Endothelial cell (in vitro differentiated cells): ENCODE measurements around the gene IRAK1. TPM values are rescaled to one million over a fixed set of nuclear protein-coding genes. Genes with fewer than 3 reads are reported as not detected.

Experiments used
- DNase-seq: peaks from one replicate; pipeline ENCODE4 v3.0.0; 2021; ENCODE audit warnings: low spot score
- H3K27ac Mint-ChIP-seq: one replicate; pipeline ENCODE4 v1.8.0; 2021; ENCODE audit warnings: mixed read lengths, inconsistent platforms; ENCODE audit not compliant: unreplicated experiment
- H3K27me3 Mint-ChIP-seq: one replicate; pipeline ENCODE4 v1.8.0; 2021; ENCODE audit warnings: mild to moderate bottlenecking, moderate library complexity, mixed read lengths, inconsistent platforms; ENCODE audit not compliant: unreplicated experiment
- H3K36me3 Mint-ChIP-seq: one replicate; pipeline ENCODE4 v1.8.0; 2021; ENCODE audit warnings: mild to moderate bottlenecking, low read depth, mixed read lengths, inconsistent platforms; ENCODE audit not compliant: unreplicated experiment
- H3K4me1 Mint-ChIP-seq: one replicate; pipeline ENCODE4 v1.8.0; 2021; ENCODE audit warnings: mild to moderate bottlenecking, mixed read lengths, inconsistent platforms; ENCODE audit not compliant: unreplicated experiment
- H3K4me3 Mint-ChIP-seq: one replicate; pipeline ENCODE4 v1.8.0; 2021; ENCODE audit warnings: mild to moderate bottlenecking, mixed read lengths, inconsistent platforms; ENCODE audit not compliant: unreplicated experiment
- H3K9me3 Mint-ChIP-seq: one replicate; pipeline ENCODE4 v1.8.0; 2021; ENCODE audit warnings: mixed read lengths, inconsistent platforms; ENCODE audit not compliant: unreplicated experiment
- total RNA-seq: library from RNA; stranded (reverse); fragmentation: NEBNext Ultra II Directional; extraction: Animal tissue kit (Norgen Biotek cat#: 25700); gene quantifications from one replicate; pipeline ENCODE4 v1.2.1, GENCODE V29; 2021; ENCODE audit not compliant: unreplicated experiment
- TF ChIP-seq, protein P1 (sequence below): fragments of 200-600 bp; sonication (generic); IDR thresholded peaks from one replicate; pipeline ENCODE4 v1.5.0; 2021; ENCODE audit warnings: antibody characterized with exemption; ENCODE audit not compliant: unreplicated experiment

IRAK1 gene
- total RNA-seq, 1 donor from 2014 or later, result 89.9 TPM

DNA sequence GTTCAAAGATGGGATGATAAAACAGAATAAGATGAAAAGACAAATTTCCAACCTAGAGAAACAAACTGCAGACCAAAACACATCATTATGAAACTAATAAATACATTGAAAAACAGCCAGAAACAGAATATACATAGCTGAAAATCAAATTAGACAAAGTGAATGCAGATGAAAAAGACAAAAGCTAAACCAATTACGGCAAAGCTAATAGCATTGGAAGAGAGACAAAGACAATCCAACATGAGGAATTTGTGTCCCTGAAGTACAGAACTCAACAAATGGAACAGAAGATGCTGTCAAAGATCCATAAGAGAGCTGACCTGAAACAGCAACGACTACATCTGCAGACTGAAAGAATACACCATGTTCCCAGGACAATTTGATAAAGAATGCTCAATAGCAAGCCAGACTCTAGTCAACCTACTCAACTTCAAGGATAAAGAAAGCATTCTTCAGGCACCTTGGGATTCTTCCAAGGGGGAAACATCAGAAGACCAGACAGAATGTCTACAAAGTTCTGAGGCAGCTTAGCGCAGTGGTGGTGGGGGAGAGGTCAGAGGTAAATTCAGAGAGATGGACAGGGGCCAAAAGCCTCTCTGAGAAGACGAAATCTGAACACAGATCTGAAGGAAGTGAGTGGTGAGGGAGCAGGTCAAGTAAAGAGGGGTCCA, 27.4 kb upstream of the IRAK1 start:
- no peak for DNase-seq
- TF ChIP-seq, protein P1, sequence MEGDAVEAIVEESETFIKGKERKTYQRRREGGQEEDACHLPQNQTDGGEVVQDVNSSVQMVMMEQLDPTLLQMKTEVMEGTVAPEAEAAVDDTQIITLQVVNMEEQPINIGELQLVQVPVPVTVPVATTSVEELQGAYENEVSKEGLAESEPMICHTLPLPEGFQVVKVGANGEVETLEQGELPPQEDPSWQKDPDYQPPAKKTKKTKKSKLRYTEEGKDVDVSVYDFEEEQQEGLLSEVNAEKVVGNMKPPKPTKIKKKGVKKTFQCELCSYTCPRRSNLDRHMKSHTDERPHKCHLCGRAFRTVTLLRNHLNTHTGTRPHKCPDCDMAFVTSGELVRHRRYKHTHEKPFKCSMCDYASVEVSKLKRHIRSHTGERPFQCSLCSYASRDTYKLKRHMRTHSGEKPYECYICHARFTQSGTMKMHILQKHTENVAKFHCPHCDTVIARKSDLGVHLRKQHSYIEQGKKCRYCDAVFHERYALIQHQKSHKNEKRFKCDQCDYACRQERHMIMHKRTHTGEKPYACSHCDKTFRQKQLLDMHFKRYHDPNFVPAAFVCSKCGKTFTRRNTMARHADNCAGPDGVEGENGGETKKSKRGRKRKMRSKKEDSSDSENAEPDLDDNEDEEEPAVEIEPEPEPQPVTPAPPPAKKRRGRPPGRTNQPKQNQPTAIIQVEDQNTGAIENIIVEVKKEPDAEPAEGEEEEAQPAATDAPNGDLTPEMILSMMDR, result no peak
- H3K36me3 Mint-ChIP-seq, result peaks cover 23% of the 10 kb centered on the region
- H3K27me3 Mint-ChIP-seq, result peaks cover 13% of the 10 kb centered on the region
- H3K9me3 Mint-ChIP-seq, result no peaks in the 10 kb centered on the region
- peaks cover 24% of the 10 kb centered on the region for H3K4me1 Mint-ChIP-seq
- H3K4me3 Mint-ChIP-seq, result peak overlapping the region; percentile 81
- peak overlapping the region; percentile 7 for H3K27ac Mint-ChIP-seq

DNA sequence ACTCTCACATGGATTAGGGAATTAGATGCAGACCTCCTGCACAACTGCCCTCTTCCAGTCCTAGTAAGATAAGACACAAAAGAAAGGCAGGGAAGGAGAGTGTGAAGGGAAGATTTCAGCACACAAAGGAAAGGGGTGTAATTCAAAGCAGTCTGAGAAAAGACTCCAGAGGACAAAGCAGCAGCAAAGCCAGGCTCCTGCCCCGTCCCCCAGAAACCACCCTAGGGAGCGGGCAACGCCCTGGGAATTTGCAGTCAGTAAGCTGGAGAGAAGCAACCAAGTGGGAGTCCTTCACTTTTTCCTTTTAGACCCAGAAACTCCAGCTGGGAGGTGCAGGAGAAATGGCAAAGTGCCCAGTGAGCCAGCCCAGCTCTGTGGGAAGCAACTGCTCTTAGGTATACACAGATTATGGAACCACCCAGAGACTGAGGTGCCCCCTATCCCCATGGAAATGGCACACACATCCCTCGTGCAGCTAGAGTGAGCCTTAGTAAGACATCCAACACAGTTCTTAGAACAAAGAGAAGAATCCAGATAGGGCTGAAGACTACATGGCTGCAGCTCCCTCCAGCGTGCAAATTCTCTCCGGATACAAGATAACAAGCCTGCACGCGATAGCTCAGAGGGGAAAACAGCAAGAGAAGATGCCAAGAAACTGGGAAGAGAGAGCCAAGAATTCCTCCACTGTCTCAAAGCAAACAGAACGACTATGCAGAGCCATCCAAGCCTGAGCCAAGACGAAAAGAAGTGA, 26.5 kb upstream of the IRAK1 start:
- no peak for DNase-seq
- Mint-ChIP-seq H3K9me3 (no peaks in the 10 kb centered on the region), H3K36me3 (peaks cover 23% of the 10 kb centered on the region), H3K4me3 (peak overlapping the region; percentile 42), H3K4me1 (peaks cover 30% of the 10 kb centered on the region), H3K27me3 (peaks cover 13% of the 10 kb centered on the region), H3K27ac (no peak overlapping the region)
- TF ChIP-seq, protein P1, result no peak

DNA sequence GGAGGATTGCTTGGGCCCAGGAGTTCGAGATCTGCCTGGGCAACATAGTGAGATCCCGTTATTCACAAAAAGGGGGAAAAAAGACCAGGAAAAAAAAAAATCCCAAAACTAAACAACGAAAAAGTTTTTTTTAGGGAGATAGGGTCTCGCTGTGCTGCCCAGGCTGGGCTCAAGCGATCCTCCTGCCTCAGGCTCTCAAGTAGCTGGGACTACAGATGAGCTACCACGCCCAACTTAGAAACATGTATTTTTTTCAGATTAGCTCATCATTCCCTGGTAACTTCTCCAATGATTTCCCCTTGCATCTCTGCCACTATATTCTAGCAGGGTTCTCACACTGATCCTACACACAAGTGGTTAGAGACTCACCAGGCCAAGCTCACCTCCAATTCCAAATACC, 24.4 kb upstream of the IRAK1 start:
- TF ChIP-seq, protein P1, result no peak
- no peak overlapping the region for H3K27ac Mint-ChIP-seq
- peaks cover 21% of the 10 kb centered on the region for H3K4me1 Mint-ChIP-seq

DNA sequence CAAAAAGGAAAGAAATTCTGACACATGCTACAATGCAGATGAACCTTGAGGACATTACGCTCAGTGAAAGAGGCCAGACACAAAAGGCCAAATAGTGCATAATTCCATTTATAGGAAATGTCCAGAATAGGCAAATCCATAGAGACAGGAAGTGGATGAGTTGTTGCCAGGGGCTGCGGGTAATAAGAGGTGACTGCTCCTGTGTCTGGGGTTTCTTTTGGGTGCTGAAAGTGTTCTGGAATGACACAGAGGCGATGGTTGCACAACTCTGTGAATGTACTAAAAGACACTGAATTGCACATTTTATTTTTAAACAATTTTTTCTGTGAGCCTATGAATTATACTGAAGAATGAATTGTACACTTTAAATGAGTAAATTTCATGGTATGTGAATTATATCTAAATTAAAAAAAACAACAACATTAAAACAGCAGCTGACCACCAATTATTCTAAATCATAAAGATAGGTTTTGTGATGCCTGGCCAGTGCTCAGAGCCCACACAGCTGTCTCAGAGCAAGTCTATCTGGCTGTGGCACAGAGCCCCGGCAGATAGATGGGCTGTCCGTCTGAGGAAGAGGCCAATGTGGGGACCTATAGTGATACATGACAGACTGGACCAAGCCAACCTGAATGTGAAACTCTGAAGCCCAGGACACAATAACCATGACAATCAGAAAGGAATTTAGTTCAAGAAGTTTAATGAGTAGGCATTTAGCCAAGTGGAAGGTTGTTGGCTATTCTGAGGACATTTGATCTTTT, 23.5 kb upstream of the IRAK1 start:
- Mint-ChIP-seq H3K4me1 (peaks cover 21% of the 10 kb centered on the region), H3K27ac (no peak overlapping the region), H3K9me3 (no peaks in the 10 kb centered on the region), H3K4me3 (no peak overlapping the region), H3K27me3 (peaks cover 6% of the 10 kb centered on the region), H3K36me3 (peaks cover 12% of the 10 kb centered on the region)
- DNase-seq, result no peak
- TF ChIP-seq, protein P1, result no peak

More for the DNA sequence above, 24.4 kb upstream of the IRAK1 start:
- Mint-ChIP-seq H3K36me3 (peaks cover 12% of the 10 kb centered on the region), H3K4me3 (peak overlapping the region; percentile 37), H3K9me3 (no peaks in the 10 kb centered on the region), H3K27me3 (peaks cover 7% of the 10 kb centered on the region)
- no peak for DNase-seq
